GM19099 (cell line): Measurements from ENCODE around the gene ACTN1.

Experiments
- POLR2A ChIP-seq: IDR thresholded peaks from 3 replicates; pipeline ENCODE4 v1.6.1; 2011; ENCODE audit warnings: low read depth; ENCODE audit not compliant: insufficient read length; ENCODE audit errors: extremely low read depth

ACTN1 gene

DNA sequence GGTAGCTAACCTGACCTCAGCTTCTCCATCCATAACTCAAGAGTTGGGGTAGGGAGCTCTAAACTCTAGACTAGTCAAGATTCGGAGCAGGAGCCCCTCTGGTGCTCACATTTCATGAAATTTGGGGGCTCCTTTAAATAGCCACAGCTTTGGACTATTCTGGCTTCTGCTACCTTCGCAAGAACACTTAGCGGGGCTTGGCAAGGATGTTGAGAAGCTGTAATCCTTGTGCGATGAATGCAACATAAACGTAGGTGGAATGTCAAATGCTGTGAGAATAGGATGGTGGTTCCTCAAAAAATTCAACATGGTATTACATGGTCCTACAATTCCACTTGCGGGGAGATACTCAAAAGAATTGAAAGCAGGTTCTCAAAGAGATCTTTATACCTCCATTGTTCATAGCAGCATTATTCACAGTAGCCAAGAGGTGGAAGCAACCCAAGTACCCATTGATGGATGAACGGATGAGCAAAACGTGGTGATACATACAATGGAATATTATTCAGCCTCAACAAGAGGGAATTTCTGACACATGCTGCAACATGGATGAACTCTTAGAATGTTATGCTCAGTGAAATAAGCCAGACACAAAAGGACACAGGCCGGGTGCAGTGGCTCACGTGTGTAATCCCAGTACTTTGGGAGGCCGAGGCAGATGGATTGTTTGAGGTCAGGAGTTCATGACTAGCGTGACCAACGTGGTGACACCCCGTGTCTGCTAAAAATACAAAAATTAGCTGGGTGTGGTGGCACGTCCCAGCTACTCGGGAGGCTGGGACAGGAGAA is 73.8 kb downstream of the ACTN1 start:
- no peak for TF ChIP-seq POLR2A

DNA sequence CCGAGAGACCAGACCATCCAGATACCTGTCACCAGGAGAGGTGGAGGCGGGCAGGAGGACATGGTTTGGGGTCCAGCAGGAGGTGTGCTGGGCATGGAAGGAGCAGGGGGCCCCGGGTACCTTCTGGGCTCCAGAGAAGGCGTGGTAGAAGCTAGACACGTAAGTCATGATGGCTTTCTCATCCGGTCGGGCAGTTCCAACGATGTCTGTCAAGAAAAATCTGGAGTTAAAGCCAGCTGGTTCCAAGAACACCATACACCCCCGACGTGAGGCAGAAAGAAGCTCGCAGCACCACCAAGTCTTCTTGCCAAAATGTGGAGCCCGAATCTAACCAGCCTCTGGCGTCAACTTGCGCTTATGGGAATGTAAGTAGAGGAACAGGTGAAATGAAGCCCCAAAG is 76.7 kb downstream of the ACTN1 start:
- TF ChIP-seq POLR2A, result no peak

DNA sequence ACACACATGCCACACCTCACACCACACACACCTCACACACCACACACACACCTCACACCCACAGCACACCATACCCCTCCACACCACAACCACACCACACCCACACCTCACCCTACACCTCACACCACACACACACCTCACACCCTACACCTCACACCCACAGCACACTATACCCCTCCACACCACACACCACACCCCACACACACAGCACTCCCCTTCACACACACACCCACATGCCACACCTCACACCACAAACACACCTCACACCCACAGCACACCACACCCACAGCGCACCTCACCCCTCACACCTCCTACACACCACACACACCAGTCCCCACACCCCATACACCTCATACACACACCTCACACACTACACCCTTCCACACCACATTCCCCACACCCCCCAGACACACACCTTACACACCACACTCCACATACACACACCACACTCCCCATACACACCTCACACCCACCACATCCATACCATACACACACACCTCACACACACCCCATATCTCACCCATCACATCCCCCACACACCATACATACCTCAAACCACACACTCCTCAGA is 80.0 kb downstream of the ACTN1 start:
- TF ChIP-seq POLR2A, result no peak

GRCh38 chr14:68898248-68899032 is 80.7 kb downstream of the ACTN1 start:
- no peak for TF ChIP-seq POLR2A

DNA sequence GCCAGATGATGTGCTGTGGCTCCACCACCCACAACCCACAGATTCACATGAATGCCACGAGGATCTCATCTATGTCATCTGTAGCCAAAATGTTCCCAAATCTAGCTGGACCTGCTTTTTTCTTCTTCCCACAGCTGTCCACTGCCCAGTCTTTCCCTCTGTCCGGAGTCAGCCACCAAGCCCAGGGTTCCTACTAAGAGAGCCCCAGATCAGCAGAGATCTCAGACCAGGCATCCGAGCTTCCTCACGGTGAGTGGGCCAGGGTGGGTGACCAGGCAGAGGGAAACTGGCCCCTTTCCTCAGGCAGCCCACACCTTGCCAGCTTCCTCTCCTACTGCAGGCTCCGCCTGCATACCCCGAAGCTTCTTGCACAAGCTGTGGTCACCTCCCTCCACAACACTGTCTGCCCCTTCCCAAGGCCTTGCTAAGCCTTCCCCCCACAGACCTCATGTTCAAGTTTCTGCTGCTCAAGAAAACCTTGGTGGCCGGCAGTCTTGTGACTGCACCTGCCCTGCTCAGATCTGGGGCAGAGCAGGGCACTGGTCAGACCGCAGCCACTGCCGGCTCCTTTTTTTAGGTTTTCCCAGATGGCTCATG is 81.4 kb downstream of the ACTN1 start:
- no peak for TF ChIP-seq POLR2A

DNA sequence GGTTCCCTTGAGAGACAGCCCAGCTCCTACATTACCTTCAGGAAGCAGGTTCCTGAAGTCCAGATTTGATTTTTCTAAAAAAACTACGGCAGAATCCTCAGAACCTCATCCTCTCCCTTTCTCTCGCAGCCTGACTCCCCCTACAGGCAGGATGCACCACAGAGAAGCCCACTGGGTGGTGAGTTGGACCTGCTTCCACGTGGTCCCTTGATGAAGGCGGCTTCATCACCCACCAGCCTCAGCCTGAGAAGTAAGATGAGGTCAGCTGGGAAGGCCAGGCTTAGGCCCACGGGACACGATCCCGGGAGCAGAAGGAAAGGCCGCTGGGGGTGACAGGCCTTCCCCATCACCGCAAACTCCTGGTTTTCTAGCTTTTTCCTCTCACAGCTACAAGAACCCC is 83.0 kb downstream of the ACTN1 start:
- TF ChIP-seq POLR2A, result no peak

DNA sequence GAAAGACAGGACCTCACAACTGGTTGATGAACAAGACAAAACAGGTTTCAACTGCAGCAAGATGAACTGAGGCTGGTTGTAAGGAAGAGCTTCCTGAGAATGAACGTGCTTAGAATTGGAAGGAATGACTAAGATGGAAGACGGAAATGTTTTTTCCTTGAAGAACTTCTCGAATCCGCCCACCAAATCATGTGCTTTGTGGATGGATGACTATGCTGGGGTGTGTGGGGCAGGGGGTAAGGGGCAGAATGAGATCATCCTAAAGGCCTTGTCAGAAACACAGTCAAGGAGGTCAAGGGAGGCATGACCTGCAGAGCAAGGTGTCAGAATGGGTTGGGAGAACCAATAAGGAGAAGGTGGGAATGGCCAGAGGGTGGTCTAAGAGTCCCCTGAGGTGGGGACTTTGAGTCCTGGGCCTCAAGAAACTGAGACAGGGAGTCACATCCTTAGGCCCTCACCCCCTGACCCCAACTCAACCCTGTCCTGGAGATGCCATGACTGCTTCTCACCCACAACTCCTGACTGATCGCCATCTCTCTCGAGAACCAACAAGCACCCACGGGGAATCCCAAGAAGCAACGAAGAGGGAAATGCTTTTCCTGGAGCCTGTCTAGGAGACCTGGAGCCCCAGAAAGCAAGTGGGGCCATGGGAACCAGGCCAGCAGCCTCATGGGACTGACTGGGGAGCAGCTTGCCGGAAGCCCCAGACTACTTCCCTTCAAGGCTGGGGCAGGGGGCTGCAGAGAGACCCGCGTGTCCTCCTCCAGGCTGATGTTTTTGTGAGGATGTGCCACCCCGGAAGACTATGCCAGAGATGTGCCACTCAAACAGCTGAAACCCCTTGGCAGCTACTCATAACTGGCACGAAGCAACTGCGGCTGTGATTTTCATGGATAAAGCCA is 84.0 kb downstream of the ACTN1 start:
- no peak for TF ChIP-seq POLR2A

DNA sequence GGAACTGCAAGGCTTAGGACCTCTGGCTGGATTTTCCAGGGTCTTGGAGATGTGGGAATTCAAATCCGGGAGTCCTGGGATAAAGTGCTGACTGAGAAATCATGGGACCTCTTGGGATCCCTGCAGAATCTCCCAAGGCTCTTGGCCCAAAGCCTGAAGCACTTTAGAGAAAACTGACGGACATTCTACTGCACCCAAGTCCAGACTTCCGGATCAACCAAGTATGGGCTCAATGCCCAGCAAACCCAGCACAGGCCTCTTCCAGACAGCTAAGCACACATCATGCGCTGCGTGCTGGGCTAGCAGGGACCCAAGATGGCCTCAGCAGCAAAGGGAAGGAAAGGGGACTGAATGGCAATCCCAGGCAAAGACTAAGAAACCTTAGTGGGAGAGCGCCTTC is 85.0 kb downstream of the ACTN1 start:
- TF ChIP-seq POLR2A, result no peak

DNA sequence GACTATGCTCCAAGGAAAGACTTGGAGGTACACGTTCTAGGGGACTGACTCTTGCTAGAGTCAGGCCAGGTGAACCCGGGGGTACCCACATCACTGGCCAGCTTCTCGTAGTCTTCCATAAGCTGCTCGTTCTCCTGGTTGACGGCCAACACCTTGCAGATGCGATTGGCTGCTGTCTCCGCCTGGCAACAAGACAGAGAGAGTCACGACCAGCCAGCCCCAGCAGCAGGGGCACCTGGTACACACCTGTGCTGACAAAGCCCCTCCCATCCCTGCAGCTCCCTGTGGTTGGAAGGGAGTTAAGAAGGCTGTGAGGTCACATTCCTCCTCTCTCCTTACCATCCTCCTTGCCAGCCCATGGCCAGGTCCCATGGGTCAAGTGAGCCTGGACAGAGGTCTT is 85.5 kb downstream of the ACTN1 start:
- no peak for TF ChIP-seq POLR2A

- TF ChIP-seq POLR2A, result no peak
These were observed 86.1 kb downstream of the ACTN1 start for GRCh38 chr14:68892961-68893360.

GRCh38 chr14:68891851-68892660 is 87.0 kb downstream of the ACTN1 start:
- TF ChIP-seq POLR2A, result no peak

DNA sequence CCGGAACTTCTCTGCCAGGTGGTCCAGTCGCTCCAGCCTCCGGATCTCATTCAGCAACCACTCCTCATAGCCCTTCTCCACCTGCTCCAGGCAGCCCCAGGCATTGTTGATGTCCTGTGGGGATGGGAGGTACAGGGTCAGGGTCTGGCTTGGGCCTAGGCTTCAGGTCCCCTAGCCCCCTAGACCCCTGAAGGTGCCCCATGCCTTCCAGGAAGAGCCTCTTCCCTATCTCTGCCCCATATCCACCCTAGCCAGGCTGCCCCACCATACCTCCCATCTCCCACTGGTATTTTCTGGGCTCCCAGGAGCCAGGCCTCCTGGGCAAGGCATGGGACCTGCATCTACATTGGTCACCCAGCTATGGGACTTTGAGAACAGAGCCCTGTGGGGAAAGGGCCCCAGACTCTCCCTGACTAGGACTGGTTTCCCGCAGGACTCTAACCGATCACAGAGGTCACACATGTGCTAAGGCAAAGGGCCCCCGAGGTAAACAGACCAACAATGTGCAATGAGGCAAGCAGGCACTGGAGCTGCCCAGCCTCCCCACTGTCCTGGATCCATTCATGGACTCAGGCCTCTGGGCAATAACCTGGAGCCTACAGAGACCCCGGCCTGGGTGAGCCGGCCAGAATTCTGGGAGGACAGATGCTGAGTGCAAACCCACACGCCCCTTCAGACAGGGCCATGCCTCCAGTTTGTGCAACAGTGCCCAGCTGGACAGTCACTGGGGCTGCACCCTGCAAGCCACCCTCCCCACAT is 88.8 kb downstream of the ACTN1 start:
- TF ChIP-seq POLR2A, result no peak

DNA sequence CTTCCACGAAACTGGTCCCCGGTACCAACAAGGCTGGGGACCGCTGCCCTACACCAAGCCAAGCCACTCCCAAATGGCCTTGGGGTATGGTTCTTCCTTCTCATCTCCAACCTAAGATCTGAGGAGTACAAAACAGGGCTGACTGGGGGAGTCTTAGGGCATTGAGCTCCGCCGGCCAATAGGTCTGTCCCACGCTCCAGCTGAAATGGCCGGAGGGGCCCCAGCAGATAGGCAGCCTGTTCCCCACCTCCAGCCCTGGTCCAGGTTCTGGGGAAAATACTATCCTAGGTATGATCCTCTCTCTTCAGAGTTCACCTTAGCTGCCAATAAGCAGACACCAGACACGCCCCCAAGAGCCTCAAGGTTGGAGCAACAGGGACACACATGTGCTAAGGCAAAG is 90.2 kb downstream of the ACTN1 start:
- no peak for TF ChIP-seq POLR2A
